SKM-1 treated with dmso at 0.1 percent for 144 hours (cell line): Measurements from ENCODE around the gene PRR5.
"Not testable (repeated sequence)": the region's sequence is repeated elsewhere in the genome, so short reads cannot be mapped to it uniquely, and the experiment has no call there.

Source experiments
- DNase-seq: peaks from one replicate; lab custom pipeline; 2025; ENCODE audit not compliant: unreplicated experiment; lab: John Stamatoyannopoulos, UW

PRR5 gene

GRCh38 chr22:44672632-44673031 lies 29.4 kb upstream of the PRR5 start:
- DNase-seq, result no peak

GRCh38 chr22:44673406-44673805 lies 28.6 kb upstream of the PRR5 start:
- DNase-seq, result no peak

DNA sequence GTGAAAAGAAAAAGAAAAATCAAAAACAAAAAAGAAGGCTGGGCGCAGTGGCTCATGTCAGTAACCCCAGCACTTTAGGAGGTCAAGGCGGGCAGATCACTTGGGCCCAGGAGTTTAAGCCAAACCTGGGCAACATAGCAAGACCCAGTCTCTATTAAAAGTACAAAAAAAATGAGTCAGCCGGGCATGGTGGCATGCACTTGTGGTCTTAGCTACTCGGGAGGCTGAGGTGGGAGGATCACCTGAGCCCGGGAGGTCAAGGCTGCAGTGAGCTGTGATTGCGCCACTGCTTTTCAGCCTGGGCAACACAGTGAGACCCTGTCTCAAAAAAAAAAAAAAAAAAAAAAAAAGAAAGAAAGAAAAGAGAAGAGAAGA lies 26.0 kb upstream of the PRR5 start:
- DNase-seq, result not testable (repeated sequence)

GRCh38 chr22:44676441-44677352 lies 25.3 kb upstream of the PRR5 start:
- DNase-seq, result no peak

GRCh38 chr22:44677353-44677840 lies 24.6 kb upstream of the PRR5 start:
- no peak for DNase-seq

- DNase-seq, result no peak
These were observed 24.0 kb upstream of the PRR5 start for GRCh38 chr22:44677871-44678555.

DNA sequence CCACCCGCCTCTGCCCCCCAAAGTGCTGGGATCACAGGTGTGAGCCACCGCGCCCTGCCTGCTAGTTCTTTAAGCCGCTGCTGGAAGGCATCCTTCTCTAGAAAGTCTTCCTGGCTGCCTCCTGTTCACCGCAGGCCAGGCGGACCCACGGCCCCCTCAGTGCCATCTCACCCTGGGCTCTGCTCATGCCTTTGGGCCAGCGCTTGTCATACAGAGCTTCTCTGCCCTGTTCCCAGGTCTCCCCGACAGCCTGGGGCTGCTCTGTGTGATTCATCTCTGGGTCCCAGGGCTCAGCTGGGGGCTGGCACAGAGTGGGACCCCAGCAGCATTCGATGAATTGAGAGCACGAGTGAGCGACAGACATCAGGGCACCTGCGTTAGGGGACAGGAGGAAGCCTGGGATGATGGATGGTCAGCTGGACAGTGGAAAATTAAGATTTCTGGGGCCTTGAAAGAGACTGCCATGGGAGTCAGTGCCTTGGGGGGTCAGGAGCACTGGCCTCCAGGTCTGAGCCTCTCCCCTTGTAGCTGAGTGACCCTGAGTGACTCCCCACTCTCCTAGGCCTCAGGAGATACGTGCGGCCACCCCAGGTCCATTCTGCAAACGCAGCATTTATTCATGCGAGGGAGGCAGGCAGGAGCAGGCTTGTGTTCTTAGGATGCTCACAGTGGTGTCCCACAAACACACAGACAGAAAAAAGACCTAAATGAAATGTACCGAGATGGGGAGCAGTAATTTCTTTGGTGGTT lies 23.3 kb upstream of the PRR5 start:
- no peak for DNase-seq

DNA sequence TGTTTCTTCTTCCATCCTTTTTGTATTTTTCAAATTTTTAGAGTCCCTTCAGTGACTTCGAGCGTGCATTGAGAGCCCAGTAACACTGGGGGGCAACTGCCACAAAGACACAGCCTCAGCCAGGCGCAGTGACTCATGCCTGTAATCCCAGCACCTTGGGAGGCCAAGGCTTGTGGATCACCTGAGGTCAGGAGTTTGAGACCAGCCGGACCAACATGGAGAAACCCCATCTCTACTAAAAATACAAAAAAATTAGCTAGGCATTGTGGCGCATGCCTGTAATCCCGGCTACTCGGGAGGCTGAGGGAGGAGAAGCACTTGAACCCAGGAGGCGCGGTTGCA lies 22.7 kb upstream of the PRR5 start:
- DNase-seq, result not testable (repeated sequence)

DNA sequence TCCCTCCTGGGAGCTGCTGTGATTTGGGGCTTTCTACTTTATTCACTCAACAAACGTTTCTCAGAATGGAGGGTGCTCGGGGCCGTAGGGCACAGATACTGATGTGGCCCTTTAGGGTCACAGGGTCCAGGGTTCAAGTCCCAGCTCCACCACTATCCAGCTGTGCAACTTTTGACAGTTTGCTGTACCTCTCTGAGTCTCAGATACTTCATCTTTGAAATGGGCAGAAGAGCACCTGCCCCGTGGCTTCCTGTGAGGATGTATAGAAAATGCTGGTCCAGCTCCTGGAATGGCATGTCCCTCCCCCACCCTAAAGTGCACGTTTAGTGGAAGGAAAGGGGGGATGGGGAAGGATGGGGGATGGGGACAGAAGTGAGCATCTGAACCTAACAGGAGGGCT lies 21.9 kb upstream of the PRR5 start:
- DNase-seq, result no peak

DNA sequence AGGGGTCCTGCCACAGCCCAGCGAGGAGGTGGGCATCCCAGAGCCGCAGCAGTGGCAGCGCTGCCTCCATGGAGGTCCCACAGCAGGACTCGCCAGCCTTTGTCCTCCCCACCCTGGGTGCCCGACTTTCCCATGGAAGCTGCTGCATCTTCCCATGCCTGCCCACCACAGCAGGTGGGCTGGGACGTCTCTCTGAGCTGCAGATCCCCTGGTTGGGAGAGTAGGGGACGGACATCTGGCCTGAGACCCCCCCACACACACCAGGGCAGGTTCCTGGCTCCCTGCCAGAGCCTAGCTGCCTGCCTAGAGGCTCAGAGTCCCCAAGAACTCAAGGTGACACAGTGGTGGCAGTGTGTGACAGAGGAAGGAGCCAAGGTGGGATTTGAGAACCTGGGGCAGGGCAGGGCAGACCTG lies 21.5 kb upstream of the PRR5 start:
- DNase-seq, result no peak

DNA sequence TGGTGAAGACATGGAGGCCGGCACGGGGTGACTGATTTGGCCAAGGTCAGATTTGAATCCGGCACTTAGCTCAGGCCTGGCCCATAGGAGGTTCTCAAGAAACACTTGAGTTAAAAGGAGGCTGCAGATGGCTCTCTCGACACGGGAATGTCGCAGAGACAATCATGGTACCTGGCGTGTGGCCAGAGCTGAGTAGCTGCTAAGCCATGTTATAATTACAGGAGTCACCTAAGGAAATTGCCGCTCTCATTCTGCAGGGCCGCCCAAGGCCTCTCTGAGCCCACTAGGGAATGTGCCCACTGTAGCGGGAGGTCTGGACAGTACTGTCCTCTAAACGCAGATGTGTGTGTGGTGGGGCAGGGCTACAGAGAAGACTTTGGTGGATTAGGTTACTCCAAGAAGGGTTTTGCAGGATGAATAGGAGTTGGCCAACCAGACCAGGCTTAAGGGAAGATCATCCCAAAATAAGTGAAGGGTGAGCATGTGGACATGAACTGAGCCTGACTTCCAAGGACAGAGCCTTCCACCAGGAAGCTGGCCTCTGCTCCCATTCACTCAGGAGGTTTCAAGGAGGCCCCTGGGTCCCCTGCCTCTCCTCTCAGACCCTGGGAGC lies 19.3 kb upstream of the PRR5 start:
- no peak for DNase-seq

GRCh38 chr22:44683237-44683636 lies 18.8 kb upstream of the PRR5 start:
- no peak for DNase-seq

DNA sequence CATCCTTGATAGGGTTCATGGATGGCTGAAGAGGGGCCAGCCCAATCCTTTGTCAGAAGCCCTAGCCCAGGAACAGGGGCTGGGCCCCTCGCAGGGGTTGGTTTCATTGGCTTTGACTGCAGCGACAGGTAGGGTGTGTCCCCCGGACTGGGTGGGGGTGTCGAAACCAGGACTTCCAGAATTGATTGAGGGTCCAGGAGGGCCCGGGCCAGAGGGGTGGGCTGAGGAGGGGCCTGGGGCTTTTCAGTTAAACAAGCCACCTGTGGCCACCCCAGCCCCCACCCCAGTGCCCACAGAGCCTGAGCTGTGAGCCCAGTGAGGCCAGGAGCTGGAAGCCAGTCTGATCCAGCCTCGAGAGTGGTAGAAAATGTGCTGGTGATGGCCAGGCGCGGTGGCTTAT lies 18.1 kb upstream of the PRR5 start:
- DNase-seq, result no peak

DNA sequence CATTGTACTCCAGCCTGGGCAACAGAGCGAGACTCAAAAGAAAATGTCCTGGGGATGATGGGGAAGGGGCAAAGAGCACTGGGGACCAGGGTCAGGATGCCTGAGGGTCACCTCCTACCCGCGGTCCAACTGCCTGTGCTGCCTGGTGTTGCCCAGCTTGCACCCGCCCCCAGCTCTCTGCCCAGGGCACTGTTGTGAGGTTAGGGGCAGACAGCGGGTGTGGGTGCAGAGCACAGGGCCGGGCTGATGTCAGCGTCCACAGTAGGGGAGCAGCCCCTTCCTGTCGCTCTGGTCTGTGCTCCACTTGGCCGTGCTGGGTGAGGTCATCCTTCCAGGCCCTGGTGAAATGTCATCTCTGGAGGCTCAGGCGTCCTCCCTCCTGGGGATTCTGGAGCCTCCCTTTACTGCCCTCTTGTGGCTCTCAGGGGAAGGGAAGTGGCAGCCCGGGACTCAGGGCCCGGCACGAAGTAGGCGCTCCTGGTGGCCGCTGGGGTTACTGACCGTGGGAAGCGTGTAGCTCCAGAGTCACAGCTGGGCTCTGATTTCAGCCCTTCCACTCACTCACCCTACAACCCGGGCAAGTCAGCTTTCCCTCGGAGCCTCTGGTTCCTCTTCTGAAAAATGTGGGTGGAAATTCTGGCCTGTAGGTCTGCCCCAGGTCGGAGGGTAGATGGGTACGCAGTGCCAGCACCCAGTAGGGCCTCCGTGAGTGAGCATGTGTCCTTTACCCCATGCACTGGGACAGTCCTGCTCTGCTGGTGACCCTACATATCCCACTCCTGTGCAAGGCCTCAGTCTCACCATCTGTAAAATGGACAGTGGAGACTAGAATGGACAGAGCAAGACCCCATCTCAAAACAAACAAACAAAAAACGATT lies 17.3 kb upstream of the PRR5 start:
- DNase-seq, result peak; percentile 95

DNA sequence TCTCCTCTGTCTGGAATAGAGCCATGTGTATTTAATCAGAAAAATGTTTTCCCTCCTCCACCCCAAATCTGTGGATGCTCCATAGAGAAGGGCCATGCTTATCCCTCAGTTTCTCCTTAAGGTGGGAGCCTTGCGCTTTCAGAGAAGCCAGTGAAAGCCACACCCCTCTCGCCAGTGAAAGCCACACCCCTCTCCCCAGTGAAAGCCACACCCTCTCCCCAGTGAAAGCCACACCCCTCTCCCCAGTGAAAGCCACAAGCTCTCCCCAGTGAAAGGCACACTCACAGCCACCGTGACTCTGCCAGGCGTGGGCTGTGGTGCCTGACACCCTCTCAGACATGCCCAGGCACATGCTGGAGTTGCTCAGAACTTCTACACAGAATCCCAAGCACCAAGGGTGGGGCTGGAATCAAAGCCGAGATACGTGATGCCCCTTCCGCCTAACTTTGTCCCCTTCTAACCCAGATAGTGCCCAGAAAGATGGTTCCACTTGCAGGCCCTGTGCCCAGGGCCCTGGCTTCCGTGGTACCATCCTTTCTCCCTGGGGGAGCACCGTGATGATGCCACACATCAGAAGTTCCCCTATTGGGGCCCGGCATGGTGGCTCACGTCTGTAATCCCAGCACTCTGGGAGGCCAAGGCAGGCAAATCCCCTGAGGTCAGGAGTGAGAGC lies 16.5 kb upstream of the PRR5 start:
- no peak for DNase-seq

DNA sequence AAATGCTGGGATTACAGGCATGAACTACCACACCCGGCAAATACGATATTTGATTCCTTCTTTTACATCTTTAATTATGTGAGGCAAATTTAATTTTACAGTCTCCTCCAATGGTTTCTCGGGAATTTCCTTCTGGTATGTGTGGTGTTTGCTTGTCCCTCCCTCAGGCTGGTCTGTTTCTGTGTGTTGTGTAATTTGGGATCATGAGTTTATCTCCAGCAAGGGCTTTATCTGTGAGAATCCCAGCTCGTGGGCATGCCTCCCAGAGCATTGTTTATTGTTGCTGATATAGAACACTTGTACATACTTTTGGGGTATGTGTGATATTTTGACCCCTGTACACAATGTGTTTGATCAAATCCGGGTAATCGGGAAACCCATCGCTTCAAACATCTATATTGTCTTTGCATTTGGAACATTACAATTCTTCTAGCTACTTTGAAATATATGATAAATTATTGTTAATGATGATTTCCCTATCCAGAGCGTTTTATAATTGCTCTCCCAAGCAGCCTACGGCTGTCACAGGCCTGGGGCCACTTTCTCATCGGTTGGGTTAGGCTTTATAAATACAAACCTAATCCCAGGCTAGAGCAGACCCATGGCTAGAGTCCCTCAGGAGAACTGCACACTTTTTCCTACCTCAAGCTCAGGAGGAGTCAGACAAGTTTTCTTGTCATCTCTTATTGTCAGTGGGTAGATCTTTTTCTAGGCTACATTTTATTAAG lies 15.0 kb upstream of the PRR5 start:
- DNase-seq, result no peak

DNA sequence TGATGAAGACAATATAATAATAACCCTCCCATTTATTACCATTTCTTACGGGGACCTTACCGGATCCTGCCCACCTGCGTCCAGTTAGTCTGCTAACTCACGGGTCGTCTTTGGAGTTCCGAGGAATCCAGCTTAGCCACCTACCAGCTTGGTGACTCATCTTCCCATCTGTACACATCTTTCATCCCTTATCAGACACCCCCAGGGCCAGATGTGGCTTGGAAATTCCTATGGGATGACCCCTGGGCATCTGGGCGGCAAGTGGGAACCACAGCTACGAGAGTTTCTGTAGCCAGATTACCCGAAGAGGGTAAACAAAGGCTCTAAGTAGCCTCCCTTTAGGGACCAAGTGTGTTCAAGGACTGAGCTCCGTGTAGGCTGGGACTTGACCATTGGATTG lies 12.8 kb upstream of the PRR5 start:
- no peak for DNase-seq

- no peak for DNase-seq
These were observed 12.0 kb upstream of the PRR5 start for GRCh38 chr22:44689915-44690524.
